K562 (cell line): ENCODE measurements around the gene PCDH12. TPM values are rescaled to one million over a fixed set of nuclear protein-coding genes. Genes with fewer than 3 reads are reported as not detected.

Experiments
- FIP1L1 ChIP-seq: fragments of 200-400 bp; formaldehyde crosslinking; IDR thresholded peaks from 2 replicates; pipeline ENCODE4 v1.6.1; 2018; ENCODE audit warnings: mild to moderate bottlenecking, low read depth, low read length; ENCODE audit not compliant: poor library complexity, severe bottlenecking
- NUFIP1 ChIP-seq: fragments of 450-650 bp; IDR thresholded peaks from 2 replicates; pipeline ENCODE4 v1.6.1; 2018; ENCODE audit not compliant: partially characterized antibody
- SMC3 ChIP-seq: conservative IDR thresholded peaks from 2 replicates; pipeline ENCODE4 v1.6.1; 2011; ENCODE audit warnings: low read depth, low read length, improper control_type of control experiment; ENCODE audit not compliant: insufficient read depth
- SPI1 ChIP-seq: IDR thresholded peaks from 2 replicates; pipeline ENCODE4 v1.6.1; 2011; ENCODE audit warnings: low read depth, low read length, control low read depth, borderline replicate concordance
- STAT5A ChIP-seq: IDR thresholded peaks from 2 replicates; pipeline ENCODE4 v1.6.1; 2012; ENCODE audit warnings: low read length, inconsistent platforms, borderline replicate concordance
- TARDBP ChIP-seq: fragments of 450-650 bp; IDR thresholded peaks from 2 replicates; pipeline ENCODE4 v1.6.1; 2016
- TRIM24 ChIP-seq, 2 experiments: fragments of 450-650 bp; IDR thresholded peaks; 2 replicates each; pipeline ENCODE4 v1.6.1; 2016
- ZNF408 ChIP-seq: fragments of 250-450 bp; sonication (Bioruptor Pico); IDR thresholded peaks from 2 replicates; pipeline ENCODE4 v1.4.0; 2020; ENCODE audit warnings: low read depth, mild to moderate bottlenecking, moderate library complexity
- ZNF445 ChIP-seq: fragments of 250-450 bp; sonication (Bioruptor Pico); IDR thresholded peaks from 2 replicates; pipeline ENCODE4 v1.4.0; 2020; ENCODE audit warnings: low read depth, mild to moderate bottlenecking, moderate library complexity
- ZNF644 ChIP-seq: fragments of 200-800 bp; sonication (Bioruptor generic); IDR thresholded peaks from 2 replicates; pipeline ENCODE4 v1.6.1; 2016; ENCODE audit warnings: low read depth, missing genetic modification characterization, missing compliant biosample characterization
- polyA plus RNA-seq, 8 experiments: library from polyadenylated mRNA; depleted of rRNA in 4 of 8; stranded (reverse) in 5 of 8; unstranded in 3 of 8; fragments of >200 nt; fragmentation: Nextera tagmentation in 2 of 8; fragmentation: Illumina TruSeq in 1 of 8; extraction: Ambion mirVana in 2 of 8; extraction: Trizol in 1 of 8; gene quantifications; 2 replicates each; pipeline versions ENCODE4 v1.2.1 to v1.2.3, GENCODE V29; 2011 to 2014; ENCODE audit warnings: inconsistent platforms in 1 of 8, missing spikeins in 1 of 8
- total RNA-seq, 7 experiments: library from RNA; depleted of rRNA in 6 of 7; stranded (reverse); fragments of >200 nt in 6 of 7; fragmentation: Illumina TruSeq in 2 of 7; extraction: Trizol in 2 of 7; gene quantifications; 2 replicates each; pipeline versions ENCODE4 v1.2.1 to v1.2.3, GENCODE V29; 2011 to 2021; ENCODE audit warnings: low replicate concordance in 1 of 7
- TF ChIP-seq, protein P1 (sequence below), 2 experiments: fragments of 450-650 bp in 1 of 2; IDR thresholded peaks; 2 replicates each; pipeline ENCODE4 v1.6.1; 2011 to 2017; ENCODE audit warnings: low read depth in 2 of 2, antibody characterized with exemption in 1 of 2, borderline replicate concordance in 1 of 2, low read length in 1 of 2, mild to moderate bottlenecking in 1 of 2, mixed read lengths in 1 of 2; ENCODE audit not compliant: control insufficient read depth in 1 of 2
- TF ChIP-seq, protein P2 (sequence below): fragments of 450-650 bp; formaldehyde crosslinking; IDR thresholded peaks from 2 replicates; pipeline ENCODE4 v1.4.0; 2020; ENCODE audit warnings: mild to moderate bottlenecking, moderate library complexity
- TF ChIP-seq, protein P3 (sequence below): sonication (generic); IDR thresholded peaks from 2 replicates; pipeline ENCODE4 v1.6.1; 2016
- TF ChIP-seq, protein P4 (sequence below), 2 experiments: fragments of 450-650 bp; conservative IDR thresholded peaks; 2 replicates each; pipeline ENCODE4 v1.6.1; 2017; ENCODE audit warnings: mild to moderate bottlenecking in 2 of 2, moderate library complexity in 2 of 2
- TF ChIP-seq, protein P5 (sequence below): fragments of 250-450 bp; sonication (Bioruptor Pico); IDR thresholded peaks from 2 replicates; pipeline ENCODE4 v1.8.0; 2021; ENCODE audit warnings: moderate library complexity, mild to moderate bottlenecking, inconsistent platforms

Gene PCDH12
- total and polyA plus RNA-seq, 9 of the 15 experiments (the other 6 are each of a cell fraction or from before 2014, with no cell fraction given) = 0.01 to 0.04 (median 0.01) TPM; not detected in 4

DNA sequence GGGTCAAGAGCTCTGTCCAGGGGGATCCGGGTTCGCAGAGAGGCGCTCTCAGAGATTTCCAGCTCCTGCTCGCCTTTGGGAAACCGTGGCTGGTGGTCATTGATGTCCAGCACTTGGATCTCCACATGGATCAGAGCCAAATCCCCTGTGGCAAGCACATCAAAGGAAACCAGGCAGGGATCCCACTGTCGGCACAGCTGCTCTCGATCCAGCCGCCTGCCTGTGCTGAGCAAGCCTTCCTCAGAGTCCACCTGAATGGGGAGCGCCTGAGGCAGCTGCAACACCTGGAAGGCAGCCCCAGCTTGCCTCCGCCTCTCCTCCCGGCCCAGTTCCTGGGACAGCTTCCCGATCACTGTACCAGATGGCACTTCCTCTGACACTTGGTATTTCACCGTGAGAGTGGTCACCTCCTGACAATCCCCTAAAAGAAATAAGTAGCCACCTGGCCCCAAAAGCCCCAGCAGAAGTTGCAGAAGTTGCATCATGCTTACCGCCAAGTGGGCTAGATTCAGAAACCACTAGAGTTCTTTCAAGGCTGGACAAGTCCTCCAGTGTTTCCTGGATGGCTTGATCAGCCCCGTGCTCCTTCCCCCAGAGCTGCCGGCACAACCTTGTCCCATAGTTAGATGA, 520 bp downstream of the PCDH12 start (continued):
- TF ChIP-seq TRIM24 (IDR thresholded peaks at IDR 0.05) (peak; percentile 49 to 63; a peak in 2 of 4 replicates), SPI1 (no peak), ZNF408 (CRISPR knock-in tag) (no peak), STAT5A (no peak), TARDBP (no peak), SMC3 (no peak), FIP1L1 (no peak), ZNF445 (CRISPR knock-in tag) (no peak), ZNF644 (tag) (no peak), NUFIP1 (no peak)
- TF ChIP-seq, protein P1, sequence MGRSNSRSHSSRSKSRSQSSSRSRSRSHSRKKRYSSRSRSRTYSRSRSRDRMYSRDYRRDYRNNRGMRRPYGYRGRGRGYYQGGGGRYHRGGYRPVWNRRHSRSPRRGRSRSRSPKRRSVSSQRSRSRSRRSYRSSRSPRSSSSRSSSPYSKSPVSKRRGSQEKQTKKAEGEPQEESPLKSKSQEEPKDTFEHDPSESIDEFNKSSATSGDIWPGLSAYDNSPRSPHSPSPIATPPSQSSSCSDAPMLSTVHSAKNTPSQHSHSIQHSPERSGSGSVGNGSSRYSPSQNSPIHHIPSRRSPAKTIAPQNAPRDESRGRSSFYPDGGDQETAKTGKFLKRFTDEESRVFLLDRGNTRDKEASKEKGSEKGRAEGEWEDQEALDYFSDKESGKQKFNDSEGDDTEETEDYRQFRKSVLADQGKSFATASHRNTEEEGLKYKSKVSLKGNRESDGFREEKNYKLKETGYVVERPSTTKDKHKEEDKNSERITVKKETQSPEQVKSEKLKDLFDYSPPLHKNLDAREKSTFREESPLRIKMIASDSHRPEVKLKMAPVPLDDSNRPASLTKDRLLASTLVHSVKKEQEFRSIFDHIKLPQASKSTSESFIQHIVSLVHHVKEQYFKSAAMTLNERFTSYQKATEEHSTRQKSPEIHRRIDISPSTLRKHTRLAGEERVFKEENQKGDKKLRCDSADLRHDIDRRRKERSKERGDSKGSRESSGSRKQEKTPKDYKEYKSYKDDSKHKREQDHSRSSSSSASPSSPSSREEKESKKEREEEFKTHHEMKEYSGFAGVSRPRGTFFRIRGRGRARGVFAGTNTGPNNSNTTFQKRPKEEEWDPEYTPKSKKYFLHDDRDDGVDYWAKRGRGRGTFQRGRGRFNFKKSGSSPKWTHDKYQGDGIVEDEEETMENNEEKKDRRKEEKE (IDR thresholded peaks at IDR 0.05; ENCODE audit: borderline replicate concordance in 1 of 2, control insufficient read depth in 1 of 2, low read depth in 2 of 2, low read length in 1 of 2) = no peak
- TF ChIP-seq, protein P2, sequence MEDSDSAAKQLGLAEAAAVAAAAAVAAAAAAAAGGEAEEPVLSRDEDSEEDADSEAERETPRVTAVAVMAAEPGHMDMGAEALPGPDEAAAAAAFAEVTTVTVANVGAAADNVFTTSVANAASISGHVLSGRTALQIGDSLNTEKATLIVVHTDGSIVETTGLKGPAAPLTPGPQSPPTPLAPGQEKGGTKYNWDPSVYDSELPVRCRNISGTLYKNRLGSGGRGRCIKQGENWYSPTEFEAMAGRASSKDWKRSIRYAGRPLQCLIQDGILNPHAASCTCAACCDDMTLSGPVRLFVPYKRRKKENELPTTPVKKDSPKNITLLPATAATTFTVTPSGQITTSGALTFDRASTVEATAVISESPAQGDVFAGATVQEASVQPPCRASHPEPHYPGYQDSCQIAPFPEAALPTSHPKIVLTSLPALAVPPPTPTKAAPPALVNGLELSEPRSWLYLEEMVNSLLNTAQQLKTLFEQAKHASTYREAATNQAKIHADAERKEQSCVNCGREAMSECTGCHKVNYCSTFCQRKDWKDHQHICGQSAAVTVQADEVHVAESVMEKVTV (CRISPR knock-in tag) = no peak
- TF ChIP-seq, protein P3, sequence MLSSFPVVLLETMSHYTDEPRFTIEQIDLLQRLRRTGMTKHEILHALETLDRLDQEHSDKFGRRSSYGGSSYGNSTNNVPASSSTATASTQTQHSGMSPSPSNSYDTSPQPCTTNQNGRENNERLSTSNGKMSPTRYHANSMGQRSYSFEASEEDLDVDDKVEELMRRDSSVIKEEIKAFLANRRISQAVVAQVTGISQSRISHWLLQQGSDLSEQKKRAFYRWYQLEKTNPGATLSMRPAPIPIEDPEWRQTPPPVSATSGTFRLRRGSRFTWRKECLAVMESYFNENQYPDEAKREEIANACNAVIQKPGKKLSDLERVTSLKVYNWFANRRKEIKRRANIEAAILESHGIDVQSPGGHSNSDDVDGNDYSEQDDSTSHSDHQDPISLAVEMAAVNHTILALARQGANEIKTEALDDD = no peak
- TF ChIP-seq, protein P4, sequence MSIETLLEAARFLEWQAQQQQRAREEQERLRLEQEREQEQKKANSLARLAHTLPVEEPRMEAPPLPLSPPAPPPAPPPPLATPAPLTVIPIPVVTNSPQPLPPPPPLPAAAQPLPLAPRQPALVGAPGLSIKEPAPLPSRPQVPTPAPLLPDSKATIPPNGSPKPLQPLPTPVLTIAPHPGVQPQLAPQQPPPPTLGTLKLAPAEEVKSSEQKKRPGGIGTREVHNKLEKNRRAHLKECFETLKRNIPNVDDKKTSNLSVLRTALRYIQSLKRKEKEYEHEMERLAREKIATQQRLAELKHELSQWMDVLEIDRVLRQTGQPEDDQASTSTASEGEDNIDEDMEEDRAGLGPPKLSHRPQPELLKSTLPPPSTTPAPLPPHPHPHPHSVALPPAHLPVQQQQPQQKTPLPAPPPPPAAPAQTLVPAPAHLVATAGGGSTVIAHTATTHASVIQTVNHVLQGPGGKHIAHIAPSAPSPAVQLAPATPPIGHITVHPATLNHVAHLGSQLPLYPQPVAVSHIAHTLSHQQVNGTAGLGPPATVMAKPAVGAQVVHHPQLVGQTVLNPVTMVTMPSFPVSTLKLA (conservative IDR thresholded peaks at IDR 0.05) = no peak
- TF ChIP-seq, protein P5, sequence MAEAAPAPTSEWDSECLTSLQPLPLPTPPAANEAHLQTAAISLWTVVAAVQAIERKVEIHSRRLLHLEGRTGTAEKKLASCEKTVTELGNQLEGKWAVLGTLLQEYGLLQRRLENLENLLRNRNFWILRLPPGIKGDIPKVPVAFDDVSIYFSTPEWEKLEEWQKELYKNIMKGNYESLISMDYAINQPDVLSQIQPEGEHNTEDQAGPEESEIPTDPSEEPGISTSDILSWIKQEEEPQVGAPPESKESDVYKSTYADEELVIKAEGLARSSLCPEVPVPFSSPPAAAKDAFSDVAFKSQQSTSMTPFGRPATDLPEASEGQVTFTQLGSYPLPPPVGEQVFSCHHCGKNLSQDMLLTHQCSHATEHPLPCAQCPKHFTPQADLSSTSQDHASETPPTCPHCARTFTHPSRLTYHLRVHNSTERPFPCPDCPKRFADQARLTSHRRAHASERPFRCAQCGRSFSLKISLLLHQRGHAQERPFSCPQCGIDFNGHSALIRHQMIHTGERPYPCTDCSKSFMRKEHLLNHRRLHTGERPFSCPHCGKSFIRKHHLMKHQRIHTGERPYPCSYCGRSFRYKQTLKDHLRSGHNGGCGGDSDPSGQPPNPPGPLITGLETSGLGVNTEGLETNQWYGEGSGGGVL (CRISPR knock-in tag) = no peak
